Right ventricle myocardium superior (tissue), 1 donor: Measurements from ENCODE around the gene DDI2. TPM values are rescaled to one million over a fixed set of nuclear protein-coding genes. Genes with fewer than 3 reads are reported as not detected.
A peak's percentile ranks its signal among the peaks of the same experiment; 100 is the strongest.
"Not testable (repeated sequence)": the region's sequence is repeated elsewhere in the genome, so short reads cannot be mapped to it uniquely, and the experiment has no call there.

Experiments used
- ATAC-seq: fragments of 200-7000 bp; cut with Tn5 transposase; one replicate; pipeline ENCODE4 v1.9.1; 2020; ENCODE audit warnings: mild to moderate bottlenecking; ENCODE audit not compliant: poor library complexity
- DNase-seq: peaks from one replicate; pipeline ENCODE4 v3.0.0-alpha.2; 2020
- intact Hi-C: fragments of 100-400 bp; cut with DNase I; formaldehyde crosslinking; loops from one replicate; pipeline ENCODE4 v1.11.2; 2022
- total RNA-seq: library from RNA; stranded (reverse); fragmentation: NEBNext Ultra II Directional; extraction: Animal tissue kit (Norgen Biotek cat#: 25700); gene quantifications from one replicate; pipeline ENCODE4 v1.2.1, GENCODE V29; 2021
- donor health status: DM: no; HTN: yes; CAD: no; lungs with severe emphysema.

The DDI2 gene
- total RNA-seq, 1 donor from 2014 or later = 19.4 TPM

GRCh38 chr1:15603050-15603965 lies 13.9 kb upstream of the DDI2 start:
- ATAC-seq (peak; percentile 98), DNase-seq (peak; percentile 99)
- intact Hi-C loops = no loop called here

- intact Hi-C loops, DNase-seq, ATAC-seq: not testable (repeated sequence)
Observed at GRCh38 chr1:15603966-15604282, 13.3 kb upstream of the DDI2 start.

DNA sequence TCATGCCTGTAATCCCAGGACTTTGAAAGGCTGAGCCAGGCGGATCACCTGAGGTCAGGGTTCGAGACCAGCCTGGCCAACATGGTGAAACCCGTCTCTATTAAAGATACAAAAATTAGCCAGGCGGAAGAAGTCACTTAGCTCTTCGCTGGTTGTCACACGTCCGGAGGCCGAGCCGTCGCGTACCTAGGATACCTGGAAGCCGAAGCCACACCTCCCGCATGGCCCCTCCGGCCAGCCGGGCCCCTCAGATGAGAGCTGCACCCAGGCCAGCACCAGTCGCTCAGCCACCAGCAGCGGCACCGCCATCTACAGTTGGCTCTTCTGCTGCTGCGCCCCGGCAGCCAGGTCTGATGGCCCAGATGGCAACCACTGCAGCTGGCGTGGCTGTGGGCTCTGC lies 12.9 kb upstream of the DDI2 start:
- ATAC-seq, intact Hi-C loops: not testable (repeated sequence)

GRCh38 chr1:15605398-15606383 lies 11.6 kb upstream of the DDI2 start:
- no peak for DNase-seq
- no peak for ATAC-seq
- intact Hi-C loops = no loop called here

More for the DNA sequence above, 12.9 kb upstream of the DDI2 start:
- peak; percentile 44 for DNase-seq

- DNase-seq = no peak
- ATAC-seq = no peak
- intact Hi-C loops = loop anchor here (10.0 kb wide), 1 partner anchor 75 kb away; the partner anchor contains the start of gene PLEKHM2
Observed at GRCh38 chr1:15609631-15610030, 7.6 kb upstream of the DDI2 start.

GRCh38 chr1:15610167-15610566 lies 7.1 kb upstream of the DDI2 start:
- DNase-seq (no peak), ATAC-seq (no peak)
- intact Hi-C loops = loop anchor here (10.0 kb wide), 1 partner anchor 75 kb away; the partner anchor contains the start of gene PLEKHM2

DNA sequence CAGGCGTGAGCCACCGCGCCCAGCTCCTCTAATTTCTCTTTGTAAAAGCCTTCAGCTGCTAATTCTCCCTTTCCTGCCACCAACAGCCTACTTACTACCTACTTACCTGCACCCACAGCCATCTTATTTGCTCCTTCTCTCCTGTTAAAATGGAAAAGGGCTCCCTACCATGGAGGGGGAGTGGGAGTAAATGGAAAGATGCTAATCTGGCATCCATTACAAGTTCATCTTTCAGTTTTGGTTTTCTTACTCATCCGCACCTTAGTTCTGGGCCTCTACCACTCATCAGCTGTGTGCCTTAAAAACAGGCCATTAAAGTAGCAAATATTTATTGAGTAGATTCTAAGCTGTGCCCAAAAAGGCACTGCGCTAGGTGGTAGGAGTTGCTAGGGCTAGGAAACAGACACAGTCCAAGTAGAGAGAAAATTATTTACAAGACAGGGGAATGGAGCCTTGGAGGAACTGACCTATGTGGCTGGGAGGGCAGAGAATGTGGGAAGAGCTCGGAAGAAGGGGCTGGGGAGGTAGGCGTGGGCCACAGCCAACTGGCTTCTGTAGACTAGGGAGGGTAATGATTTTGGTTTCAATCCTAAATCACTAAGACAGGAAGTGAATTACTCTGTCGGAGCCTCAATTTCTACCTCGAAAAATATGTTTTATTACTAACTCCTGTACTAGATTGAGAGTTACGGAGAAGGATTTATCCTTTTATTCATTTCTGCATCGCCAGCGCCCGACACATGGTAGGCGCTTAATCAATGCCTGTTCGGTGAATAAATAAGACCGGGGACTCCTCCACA lies 685 bp upstream of the DDI2 start:
- ATAC-seq (peak; percentile 25), DNase-seq (peak; percentile 49)
- intact Hi-C loops = loop anchor here (10.0 kb wide), 1 partner anchor 68 kb away; the partner anchor contains the start of gene PLEKHM2

GRCh38 chr1:15618077-15618654 lies 908 bp downstream of the DDI2 start:
- ATAC-seq = no peak
- intact Hi-C loops = loop anchor here (10.0 kb wide), 1 partner anchor 67 kb away; the partner anchor contains the start of gene PLEKHM2
- DNase-seq = no peak

DNA sequence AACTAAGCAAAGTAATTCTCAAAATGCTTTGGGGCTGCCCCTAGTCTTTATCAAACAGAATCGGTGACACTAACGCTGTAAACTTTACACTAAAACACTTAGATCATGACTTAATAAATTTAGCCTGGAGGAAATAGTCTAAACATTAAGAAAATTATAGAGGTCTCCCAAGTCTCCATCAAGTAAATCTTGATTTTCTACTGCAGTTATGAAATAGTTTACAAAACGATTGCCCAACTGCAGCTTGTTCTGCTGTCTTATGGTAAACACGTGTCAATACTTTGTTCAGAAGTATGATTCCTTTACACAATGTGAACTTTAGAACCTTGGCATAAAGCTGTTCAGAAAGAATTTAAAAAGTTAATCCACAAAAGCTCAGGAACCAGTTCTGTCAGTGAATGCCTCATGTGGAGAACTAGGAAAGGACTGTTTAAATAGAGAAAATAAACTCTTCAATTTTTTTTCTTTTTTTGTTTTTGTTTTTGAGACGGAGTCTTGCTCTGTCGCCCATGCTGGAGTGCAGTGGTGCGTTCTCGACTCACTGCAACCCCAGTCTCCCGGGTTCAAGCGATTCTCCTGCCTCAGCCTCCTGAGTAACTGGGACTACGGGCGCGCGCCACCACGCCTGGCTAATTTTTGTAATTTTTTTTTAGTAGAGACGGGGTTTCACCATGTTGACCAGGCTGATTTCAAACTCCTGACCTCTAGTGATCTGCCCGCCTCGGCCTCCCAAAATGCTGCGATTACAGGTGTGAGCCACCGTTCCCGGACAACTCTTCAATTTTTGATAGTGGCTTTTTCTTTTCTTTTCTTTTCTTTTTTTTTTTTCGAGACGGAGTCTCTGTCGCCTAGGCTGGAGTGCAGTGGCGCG lies 1.6 kb downstream of the DDI2 start:
- DNase-seq (no peak), ATAC-seq (no peak)
- intact Hi-C loops = loop anchor here (10.0 kb wide), 1 partner anchor 66 kb away; the partner anchor contains the start of gene PLEKHM2

- intact Hi-C loops = no loop called here
- no peak for DNase-seq
- no peak for ATAC-seq
Observed at GRCh38 chr1:15620155-15620545, 2.9 kb downstream of the DDI2 start.

GRCh38 chr1:15620902-15621682 lies 3.8 kb downstream of the DDI2 start:
- ATAC-seq (no peak), DNase-seq (no peak)
- intact Hi-C loops = no loop called here

DNA sequence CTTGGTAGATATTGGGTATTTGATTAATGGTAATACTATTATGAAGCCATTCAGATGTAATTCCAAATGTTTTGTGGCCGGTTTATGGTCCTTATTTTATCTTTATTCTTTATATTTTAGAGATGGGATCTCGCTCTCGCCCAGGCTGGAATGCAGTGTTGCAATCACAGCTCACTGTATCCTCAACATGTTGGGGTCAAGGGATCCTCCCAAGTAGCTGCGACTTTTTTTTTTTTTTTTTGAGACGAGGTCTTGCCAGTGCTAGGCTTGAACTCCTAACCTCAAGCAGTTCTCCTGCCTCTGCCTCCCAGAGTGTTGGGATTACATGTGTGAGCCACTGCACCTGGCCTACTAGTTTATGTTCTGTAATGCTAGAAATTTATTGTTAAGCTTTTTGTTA lies 4.7 kb downstream of the DDI2 start:
- no peak for DNase-seq
- no peak for ATAC-seq
- intact Hi-C loops = no loop called here

GRCh38 chr1:15622712-15623373 lies 5.6 kb downstream of the DDI2 start:
- ATAC-seq = no peak
- intact Hi-C loops = no loop called here
- no peak for DNase-seq

GRCh38 chr1:15623435-15623834 lies 6.2 kb downstream of the DDI2 start:
- DNase-seq (no peak), ATAC-seq (no peak)
- intact Hi-C loops = no loop called here

GRCh38 chr1:15624133-15624714 lies 7.0 kb downstream of the DDI2 start:
- no peak for ATAC-seq
- no peak for DNase-seq
- intact Hi-C loops = no loop called here
